Stimulated activated CD8-positive, alpha-beta memory T cell treated with anti-CD3 and anti-CD28 coated beads, Interleukin-15, amount 100 ng/mL, for 48 hours (primary cell): ENCODE measurements around the gene CHST11.
A peak's percentile ranks its signal among the peaks of the same experiment; 100 is the strongest.

Source experiments
- DNase-seq, 2 donors: peaks; one replicate each; pipeline ENCODE4 v3.0.0-alpha.2; 2020; ENCODE audit warnings: low read depth in 2 of 2

Gene CHST11

DNA sequence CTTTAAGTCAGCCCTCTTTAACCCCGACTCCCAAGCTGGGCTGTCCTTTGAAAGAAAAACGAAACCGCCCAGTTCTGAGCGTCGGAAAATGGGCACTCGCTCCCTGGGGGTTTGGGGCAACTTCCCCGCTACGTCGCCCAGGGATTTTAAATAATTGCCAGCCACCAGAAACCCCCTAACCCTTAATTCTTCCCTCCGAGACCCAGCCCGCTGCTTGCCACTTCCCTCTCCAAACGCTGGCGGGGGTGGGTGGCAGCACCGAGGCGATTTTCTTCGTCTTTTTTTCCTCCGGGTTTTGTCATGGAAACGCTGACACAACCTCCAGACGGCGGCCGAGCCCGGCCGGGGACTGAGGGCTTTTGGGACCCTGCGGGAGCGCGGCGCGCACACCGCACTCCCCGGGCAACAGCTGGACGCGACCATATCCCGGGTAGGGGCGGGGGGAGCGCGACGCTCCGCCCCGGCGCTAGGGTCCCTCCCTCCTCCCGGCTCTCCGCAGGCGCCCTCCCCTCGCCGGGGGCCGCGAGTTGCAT is at the start of gene CHST11:
Gene CHST11 (plus strand): TSS at position 532 of the 533 bp plus-strand sequence.
- DNase-seq, result peak; percentile 75 to 76

DNA sequence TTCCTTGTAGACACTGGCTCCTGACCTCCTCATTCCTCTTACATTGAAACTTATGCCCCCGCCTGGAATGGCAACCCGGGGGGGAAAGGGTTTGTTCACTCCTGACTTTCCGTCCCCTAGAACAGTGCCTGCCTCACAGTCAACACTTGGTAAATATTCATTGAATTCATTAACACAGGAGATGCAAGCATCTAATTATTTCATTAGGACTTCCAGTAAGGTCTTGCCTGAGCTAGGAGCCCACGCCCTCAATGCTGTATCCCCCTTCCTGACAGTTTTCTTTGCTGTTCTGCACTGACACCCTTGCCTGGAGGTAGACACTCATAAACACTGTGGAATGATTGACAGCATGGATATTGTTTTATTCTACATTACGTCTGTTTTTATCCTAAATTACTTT is 49.3 kb upstream of the CHST11 start:
- DNase-seq, result no peak

DNA sequence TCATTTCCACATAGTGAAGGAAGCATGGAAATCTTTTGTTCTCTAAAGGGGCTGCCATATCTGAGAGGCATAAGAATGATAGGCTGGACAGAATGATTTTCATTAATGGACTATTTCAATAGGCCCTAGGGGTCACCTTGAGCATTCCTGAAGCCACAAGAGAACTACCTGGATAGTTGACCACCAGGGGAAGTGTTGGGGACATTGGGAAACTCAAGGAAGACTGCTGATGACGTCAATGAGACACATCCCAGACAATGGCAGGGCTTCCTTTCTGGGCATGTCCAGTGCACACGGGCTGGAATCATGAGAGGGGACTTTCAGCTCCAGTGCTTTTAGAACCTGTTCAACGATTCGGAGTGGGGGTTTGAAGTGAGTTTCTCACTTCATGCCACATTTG is 48.8 kb upstream of the CHST11 start:
- DNase-seq, result no peak

DNA sequence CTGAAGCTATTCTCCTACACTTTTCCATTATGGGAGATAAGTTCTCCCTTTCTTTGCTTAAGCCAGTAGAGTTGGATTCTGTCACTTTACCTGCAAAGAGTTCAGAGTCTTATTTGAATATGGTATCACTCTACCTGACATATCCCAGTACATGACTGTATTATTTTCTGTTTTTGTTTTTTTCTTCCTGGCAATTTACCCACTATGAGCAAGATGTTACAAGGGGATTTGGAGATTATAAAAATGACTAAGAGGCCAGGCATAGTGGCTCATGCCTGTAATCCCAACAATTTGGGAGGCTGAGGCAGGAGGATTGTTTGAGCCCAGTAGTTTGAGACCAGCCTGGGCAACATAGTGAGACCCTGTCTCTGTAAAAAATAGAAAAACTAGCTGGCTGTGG is 46.4 kb upstream of the CHST11 start:
- no peak for DNase-seq

DNA sequence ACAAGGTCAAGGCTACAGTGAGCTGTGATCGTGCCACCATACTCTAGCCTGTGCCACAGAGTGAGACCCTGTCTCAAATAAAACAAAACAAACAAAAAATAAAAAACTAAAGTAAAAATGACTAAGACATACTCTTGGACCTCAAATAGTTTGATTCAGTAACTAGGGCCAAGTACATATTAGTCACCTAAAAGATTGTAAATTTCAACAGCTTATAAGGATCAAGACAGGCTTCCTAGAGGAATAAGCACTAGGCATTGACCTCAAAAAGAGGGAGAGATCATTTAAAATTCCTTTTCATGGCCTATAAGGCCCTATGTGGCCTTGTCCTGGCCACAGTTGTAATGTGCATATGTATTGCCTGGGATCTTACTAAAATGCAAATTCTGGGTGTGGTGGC is 46.0 kb upstream of the CHST11 start:
- DNase-seq, result no peak

DNA sequence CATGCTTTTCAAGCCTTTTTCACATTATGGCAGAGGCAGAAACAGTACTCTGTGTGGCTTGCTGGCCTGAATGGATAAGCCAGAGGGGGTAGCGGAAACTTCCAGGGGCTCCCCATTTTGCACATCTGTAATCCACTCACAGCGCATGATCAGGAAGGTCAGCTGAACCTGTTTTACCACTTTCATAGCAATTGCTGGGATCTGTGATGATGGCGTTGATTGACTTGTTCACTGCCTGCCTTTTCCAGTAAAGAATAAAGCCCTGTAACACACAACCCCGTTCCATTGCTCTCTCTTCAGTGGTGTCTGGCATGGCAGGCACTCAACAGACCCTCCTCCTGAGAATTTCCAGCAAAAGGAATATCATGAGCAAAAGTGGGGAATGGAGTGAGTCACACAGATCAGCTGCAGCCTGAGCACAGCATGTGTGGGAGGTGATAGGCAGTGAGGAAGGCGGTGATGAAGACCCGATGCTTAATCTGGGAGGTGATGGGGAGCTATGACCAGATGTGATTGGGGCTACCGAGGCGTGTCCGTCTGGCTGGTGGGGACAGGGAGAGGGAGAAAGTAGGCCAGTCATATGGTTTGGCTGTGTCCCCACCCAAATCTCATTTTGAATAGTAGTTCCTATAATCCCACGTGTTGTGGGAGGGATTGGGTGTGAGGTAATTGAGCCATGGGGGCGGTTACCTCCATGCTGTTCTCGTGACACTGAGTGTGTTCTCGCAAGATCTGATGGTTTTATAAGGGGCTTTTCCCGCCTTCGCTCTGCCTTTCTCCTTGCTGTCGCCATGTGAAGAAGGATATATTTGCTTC is 44.7 kb upstream of the CHST11 start:
- DNase-seq, result no peak

DNA sequence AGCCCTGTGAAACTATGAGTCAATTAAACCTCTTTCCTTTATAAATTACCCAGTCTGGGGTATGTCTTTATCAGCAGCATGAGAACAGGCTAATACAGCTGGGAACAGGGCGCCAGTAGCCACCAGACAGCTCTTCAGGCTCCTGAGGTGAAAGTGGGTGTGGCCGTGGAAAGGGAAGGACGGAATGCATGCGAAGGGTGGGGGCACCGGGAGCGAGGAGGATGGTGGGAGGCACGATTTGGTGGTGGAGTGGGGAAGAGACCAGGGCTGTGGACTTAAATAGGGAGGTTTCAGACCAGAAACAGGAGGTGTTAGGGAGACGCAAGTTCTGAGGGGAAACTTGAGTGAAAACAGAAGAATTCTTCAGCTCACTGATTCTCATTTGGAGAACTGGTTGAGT is 44.1 kb upstream of the CHST11 start:
- no peak for DNase-seq

DNA sequence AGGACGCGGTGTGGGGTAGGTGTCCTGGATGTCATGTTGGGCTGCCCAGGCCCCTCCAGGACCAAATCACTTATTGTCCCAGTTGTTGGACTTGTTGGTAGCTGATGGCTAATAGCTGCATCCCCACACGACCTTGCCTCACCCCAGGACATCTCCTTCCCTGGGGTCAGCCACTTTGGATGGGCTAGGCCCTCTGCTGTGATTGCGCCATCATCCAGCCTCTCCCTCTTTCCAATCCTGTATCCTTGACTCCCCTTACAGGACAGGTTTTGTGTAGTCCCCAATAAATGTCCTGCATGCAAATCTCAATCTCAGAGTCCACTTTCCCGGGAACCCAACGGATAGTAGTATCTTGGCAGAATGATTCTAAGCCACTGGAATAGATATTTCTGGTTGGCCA is 43.4 kb upstream of the CHST11 start:
- DNase-seq, result no peak

DNA sequence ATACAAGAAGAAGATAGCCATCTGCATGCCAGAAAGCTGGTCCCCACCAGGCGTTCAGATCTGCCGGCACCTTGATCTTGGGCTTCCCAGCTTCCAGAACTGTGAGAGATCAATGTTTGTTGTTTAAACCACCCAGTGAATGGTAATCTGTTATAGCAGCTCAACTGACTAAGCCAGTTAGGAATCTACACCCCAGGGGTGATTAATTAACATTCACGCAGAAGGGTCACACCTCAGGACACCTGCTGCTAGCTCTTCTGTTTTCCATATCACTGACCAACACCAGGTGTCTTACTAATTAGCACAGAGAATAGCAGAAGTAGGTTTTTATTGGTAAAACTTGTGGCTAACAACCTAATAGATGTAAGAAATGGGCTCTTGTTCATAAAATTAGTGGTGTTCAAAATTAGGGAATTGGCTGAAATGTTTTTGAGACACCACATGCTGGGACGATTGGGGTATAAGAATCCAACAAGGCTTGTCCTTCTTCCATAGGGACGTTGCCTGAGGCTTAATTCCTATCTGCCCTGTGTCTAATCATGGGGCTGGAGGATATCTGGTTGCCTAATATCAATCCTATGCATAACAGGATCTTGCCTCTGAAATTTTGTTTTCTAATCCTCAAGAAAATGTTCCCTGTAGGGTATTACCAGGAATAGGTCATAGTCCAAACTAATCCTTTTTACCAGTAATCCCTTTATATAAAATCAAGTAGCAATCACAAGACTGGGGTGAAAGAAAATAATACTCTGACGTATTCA is 42.0 kb upstream of the CHST11 start:
- no peak for DNase-seq

DNA sequence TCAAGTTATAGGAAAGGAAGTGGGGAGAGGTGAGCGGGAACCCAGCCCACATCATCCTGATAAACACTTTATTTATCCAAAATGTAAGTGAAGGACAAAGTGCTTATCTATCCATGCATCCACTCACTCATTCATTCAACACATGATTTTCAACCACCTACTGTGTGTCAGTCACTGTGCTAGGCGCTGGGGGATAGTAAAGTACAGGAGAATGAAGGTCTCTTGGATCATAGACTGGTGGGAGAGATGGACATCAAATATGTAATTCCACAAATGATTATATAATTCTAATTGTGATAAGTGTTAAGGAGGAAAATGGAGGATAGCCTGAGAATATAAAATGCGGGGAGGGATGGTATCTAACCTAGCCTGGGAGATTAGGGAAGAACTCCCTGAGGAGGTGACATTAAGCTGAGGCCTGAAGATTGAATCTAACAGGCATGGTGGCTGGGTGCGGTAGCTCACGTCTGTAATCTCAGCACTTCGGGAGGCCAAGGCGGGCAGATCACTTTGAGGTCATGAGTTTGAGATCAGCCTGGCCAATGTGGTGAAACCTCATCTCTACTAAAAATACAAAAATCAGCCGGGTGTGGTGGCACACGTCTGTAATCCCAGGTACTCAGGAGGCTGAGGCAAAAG is 41.3 kb upstream of the CHST11 start:
- DNase-seq, result no peak

DNA sequence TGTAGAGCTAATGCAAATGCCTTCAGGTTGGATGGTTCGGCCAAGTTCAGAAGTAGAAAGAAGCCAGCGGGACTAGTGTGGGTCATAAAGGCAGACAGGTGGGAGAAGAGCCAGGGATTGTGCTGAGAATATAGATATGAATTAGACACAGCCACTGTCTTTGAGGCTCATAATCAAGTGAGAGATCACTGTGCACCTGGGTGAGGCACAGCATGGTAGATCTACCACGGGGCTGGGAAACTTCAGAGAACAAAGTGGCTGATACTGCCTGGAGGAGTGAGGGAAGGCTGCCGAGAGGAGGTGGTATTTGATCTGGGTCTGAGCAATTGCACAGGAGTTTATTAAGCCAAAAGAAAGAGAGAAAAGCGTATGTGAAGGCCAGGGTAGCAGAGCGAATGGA is 40.6 kb upstream of the CHST11 start:
- DNase-seq, result no peak

DNA sequence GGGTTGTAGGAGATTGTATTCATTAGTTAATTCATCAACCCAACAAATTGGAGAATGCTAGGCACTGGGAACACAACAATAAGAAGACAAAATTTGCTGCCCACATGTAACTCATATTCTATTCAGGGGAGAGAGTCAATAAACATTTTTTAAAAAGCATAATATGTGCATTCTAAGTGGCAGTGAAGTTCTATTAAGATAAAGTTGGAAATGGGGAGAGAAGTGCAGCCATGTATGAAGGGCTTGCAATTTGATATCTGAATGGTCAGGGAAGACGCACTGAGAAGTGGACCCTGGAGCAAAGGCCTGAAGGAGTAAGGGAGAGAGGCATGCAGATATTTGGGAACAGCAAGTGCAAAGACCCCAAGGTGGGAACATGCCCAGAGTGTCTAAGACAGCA is 40.2 kb upstream of the CHST11 start:
- DNase-seq, result no peak

DNA sequence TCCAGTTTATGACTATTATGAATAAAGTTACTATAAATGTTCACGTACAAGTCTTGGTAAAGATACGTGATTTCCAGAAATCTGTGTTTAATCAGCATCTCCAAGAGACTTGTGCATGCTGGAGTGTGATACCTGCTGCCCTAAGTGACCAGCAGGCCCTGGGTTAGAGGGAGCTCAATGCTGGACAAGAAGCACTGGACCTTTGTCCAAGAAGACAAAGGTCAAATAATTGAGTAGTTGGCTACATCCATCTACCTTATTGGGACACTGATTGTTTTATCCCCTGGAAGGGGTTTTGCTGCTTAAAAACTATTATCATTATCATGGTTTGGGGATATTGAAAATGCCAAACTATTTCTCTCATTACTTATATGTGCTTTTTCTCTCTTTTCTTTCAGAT is 37.0 kb upstream of the CHST11 start:
- no peak for DNase-seq

DNA sequence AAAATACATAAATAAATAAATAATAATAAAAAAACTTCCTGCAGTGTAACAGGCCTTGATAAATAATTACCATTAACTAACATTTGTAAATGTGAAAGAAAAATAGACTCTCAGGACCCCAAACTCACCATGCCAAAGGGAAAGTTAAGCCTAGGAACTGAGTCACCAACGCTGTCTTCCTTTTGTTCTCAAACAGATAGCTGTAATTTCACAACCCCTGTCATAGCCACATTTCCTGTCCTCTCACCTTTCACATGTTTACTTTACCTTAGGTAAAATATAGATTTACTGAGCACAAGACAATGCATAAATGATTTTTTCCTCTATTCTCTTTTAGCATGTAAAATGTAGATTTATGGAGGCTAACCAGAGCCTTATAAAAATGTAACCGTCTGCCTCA is 35.9 kb upstream of the CHST11 start:
- no peak for DNase-seq

DNA sequence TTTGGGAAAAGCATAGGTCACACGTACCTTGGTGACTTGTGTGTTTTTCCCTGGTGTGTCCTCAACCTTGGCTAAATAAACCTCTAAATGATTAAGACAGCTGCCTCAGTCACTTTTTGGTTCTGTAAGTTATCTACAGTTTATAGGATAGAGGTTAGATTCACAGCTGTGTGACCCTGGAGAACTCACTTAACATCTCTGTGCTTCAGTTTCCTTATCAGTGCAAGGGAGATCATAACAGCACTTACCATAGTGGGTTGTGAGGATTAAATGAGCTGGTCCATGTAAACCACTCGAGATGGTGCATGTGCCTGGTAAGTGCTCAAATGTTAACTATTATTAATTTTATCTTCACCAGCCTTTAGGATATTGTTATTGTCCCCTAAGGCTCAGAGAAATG is 35.4 kb upstream of the CHST11 start:
- no peak for DNase-seq

DNA sequence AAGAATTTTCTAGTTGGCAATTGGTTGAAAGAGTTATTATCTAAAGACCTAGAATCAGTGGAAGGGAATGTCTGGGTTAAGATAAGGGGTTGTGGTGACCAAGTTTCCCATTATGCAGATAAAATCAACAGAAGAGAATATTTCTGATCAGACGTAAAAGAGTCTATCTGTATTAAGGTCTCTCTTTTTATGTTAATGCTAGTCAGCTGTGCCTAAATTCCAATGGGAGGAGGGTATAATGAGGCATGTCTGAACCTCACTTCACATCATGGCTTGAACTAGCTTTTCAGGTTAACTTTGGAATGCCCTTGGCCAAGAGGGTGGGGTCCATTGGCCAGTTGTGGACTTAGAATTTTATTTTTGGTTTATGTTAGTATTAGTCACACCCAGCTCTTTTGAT is 34.3 kb upstream of the CHST11 start:
- no peak for DNase-seq

DNA sequence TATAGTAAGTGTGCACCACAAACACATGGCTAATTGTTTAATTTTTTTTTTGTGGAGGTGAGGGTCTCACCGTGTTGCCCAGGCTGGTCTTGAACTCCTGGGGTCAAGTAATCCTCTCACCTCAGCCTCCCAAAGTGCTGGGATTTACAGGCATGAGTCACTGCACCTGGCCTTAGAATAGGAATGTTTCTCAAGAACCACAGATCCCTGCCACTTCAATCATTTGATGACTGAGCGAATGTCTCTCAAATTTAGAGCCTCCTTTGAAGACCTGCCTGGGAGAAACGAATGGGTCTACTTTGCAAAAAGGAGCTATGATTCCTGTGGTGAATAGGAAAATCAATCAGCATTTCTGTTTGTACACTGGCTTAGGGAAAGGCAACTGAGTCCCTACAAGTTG is 33.5 kb upstream of the CHST11 start:
- DNase-seq, result no peak

DNA sequence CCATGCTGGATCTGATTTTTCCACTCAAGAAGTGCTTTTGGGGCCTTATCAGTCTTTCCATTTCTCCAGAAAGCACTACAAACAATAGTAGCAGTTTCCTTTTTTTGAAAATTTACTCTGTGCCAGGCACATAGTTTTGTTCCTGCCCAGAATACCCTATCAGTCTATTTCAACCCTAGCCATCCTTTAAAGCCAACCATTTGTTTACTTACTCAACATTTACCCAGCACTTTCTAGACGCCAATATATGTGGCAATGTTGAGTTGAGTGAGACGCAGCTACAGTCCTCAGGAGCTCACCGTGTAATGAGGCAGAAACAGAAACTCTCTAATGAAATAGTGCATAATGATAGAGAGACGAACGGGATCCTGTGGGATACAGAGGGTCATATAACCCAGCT is 32.9 kb upstream of the CHST11 start:
- no peak for DNase-seq

DNA sequence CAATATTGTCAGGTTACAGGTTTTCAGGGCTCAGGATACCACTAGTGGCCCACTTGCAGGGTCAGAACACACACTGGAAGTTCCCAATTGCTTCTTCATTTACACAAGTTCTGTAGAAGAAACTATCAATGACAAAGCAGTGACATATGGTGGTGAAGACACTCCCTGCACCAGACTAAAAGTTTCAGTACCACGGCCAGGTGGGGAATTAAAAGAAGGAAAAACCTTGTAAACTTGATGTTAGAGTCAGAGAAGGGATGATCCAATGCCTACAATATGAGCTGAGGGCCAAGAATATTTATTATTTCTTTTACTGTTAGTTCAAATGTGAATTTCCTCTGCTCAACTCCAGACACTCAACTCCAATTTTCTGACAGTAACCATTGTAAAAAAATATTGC is 31.8 kb upstream of the CHST11 start:
- DNase-seq, result no peak

DNA sequence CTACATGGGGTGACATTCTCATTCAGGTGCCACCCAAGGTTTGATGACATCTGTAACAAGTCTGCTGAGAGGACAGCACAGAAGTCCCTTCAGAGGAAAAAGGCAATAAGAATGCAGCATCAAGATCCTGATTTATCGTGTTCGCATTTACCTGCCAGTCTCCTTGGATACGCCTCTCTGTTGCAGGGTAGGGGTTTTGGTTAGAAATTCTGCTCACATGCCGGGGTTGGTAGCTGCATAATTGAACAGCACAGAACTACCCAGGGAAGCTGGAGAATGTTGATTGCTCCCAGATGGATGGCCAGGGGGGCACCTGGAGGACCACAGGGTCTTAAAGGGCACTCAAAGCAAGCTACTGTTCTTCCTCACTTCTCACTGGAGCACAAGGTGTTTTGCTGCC is 31.1 kb upstream of the CHST11 start:
- DNase-seq, result no peak

DNA sequence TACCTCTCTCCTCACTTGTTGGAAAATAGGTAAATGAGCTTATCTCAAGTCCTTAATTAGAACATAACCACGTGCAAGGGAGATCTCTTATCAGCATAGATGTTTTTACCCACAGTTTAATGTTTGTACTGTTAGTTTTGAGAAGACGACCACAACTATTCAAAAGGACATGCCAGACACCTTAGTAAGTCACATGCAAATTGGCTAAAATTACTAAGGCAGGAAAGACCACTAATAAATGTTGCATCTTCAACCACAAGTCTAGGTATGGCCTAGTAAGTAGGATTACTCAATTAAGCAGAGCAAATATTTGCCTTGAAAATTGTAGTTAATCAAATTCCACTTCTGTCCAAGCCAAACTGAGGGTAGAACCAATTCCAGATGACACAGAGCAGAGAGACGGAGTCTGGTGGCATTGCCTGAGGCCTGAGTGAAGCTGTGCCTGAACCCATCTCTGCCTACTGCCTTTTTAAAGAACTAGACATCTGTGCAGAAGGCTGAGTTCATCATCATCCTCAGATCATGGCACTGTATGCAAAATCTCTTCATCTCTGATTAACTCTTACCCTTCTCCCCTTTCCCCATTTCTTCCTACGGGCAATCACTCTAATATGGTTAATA is 29.7 kb upstream of the CHST11 start:
- no peak for DNase-seq

DNA sequence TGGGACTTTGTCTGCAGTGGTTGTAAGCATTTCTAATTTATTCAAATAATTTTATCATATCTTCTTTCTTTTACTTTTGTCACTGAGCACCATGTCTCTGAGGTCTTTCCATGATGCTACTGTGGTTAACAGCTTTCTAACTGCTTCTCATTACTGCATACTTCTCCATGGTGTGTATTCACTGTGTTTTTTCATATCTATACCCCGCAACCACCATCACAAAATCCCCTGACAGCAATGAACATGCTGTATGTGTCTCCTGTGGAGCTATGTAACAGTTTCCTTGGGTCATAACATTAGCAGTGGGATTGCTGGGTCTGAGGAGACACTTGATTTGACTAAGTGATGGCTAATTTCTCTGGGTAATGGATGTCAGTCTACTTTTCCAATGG is 29.2 kb upstream of the CHST11 start:
- no peak for DNase-seq
